GM12878 (cell line): ENCODE results near the gene ABI3. TPM values are rescaled to one million over a fixed set of nuclear protein-coding genes. Genes with fewer than 3 reads are reported as not detected.

Experiments used
- CBFB ChIP-seq: IDR thresholded peaks from 2 replicates; pipeline ENCODE4 v1.6.1; 2016; ENCODE audit warnings: antibody characterized with exemption, low read depth
- CREB1 ChIP-seq: IDR thresholded peaks from 2 replicates; pipeline ENCODE4 v1.6.1; 2012; ENCODE audit warnings: low read depth, mild to moderate bottlenecking, inconsistent platforms
- E2F4 ChIP-seq: IDR thresholded peaks from 2 replicates; pipeline ENCODE4 v1.6.1; 2012; ENCODE audit warnings: low read depth, low read length, improper control_type of control experiment
- HDGF ChIP-seq: fragments of 450-650 bp; IDR thresholded peaks from 2 replicates; pipeline ENCODE4 v1.6.1; 2016; ENCODE audit warnings: antibody characterized with exemption
- JUNB ChIP-seq: IDR thresholded peaks from 2 replicates; pipeline ENCODE4 v1.6.1; 2016; ENCODE audit warnings: antibody characterized with exemption, mild to moderate bottlenecking
- MAX ChIP-seq: IDR thresholded peaks from 2 replicates; pipeline ENCODE4 v1.6.1; 2012; ENCODE audit warnings: low read depth, low read length, improper control_type of control experiment
- MEF2B ChIP-seq: fragments of 450-650 bp; IDR thresholded peaks from 2 replicates; pipeline ENCODE4 v1.6.1; 2018; ENCODE audit warnings: mild to moderate bottlenecking, moderate library complexity; ENCODE audit not compliant: partially characterized antibody, poor library complexity, severe bottlenecking
- PBX3 ChIP-seq: IDR thresholded peaks from 2 replicates; pipeline ENCODE4 v1.6.1; 2011; ENCODE audit warnings: mild to moderate bottlenecking, low read depth, low read length, moderate library complexity; ENCODE audit not compliant: insufficient replicate concordance
- PRDM15 ChIP-seq: fragments of 450-650 bp; formaldehyde crosslinking; IDR thresholded peaks from 2 replicates; pipeline ENCODE4 v1.4.0; 2020; ENCODE audit warnings: mild to moderate bottlenecking, moderate library complexity
- RB1 ChIP-seq: fragments of 450-650 bp; formaldehyde crosslinking; IDR thresholded peaks from 2 replicates; pipeline ENCODE4 v1.6.1; 2017; ENCODE audit warnings: mild to moderate bottlenecking, borderline replicate concordance
- STAT1 ChIP-seq: fragments of 450-650 bp; conservative IDR thresholded peaks from 2 replicates; pipeline ENCODE4 v1.6.1; 2014; ENCODE audit warnings: antibody characterized with exemption, mild to moderate bottlenecking
- SUZ12 ChIP-seq: fragments of 200-600 bp; sonication (generic); IDR thresholded peaks from one replicate; pipeline ENCODE4 v1.6.1; 2018; ENCODE audit warnings: antibody characterized with exemption, mild to moderate bottlenecking; ENCODE audit not compliant: unreplicated experiment
- TBL1XR1 ChIP-seq: IDR thresholded peaks from 2 replicates; pipeline ENCODE4 v1.6.1; 2012; ENCODE audit warnings: low read depth, low read length, improper control_type of control experiment
- USF2 ChIP-seq: IDR thresholded peaks from 2 replicates; pipeline ENCODE4 v1.6.1; 2011; ENCODE audit warnings: low read depth, low read length, improper control_type of control experiment, borderline replicate concordance
- ZBED1 ChIP-seq: IDR thresholded peaks from 2 replicates; pipeline ENCODE4 v1.6.1; 2016; ENCODE audit warnings: borderline replicate concordance
- ZNF592 ChIP-seq: fragments of 450-650 bp; IDR thresholded peaks from 2 replicates; pipeline ENCODE4 v1.6.1; 2017; ENCODE audit warnings: mild to moderate bottlenecking, moderate library complexity
- ZZZ3 ChIP-seq: IDR thresholded peaks from 2 replicates; pipeline ENCODE4 v1.6.1; 2011; ENCODE audit warnings: low read depth; ENCODE audit not compliant: control insufficient read depth, insufficient read length
- polyA plus RNA-seq, 11 experiments: library from polyadenylated mRNA; depleted of rRNA in 4 of 11; unstranded in 6 of 11; stranded (reverse) in 5 of 11; fragments of >200 nt; fragmentation: Nextera tagmentation in 4 of 11; fragmentation: Illumina TruSeq in 1 of 11; extraction: Ambion mirVana in 4 of 11; extraction: Trizol in 1 of 11; gene quantifications; 1 replicate in 1 of 11; 2 replicates in 10 of 11; pipeline versions ENCODE4 v1.2.1 to v1.2.3, GENCODE V29; 2011 to 2016; ENCODE audit warnings: inconsistent platforms in 2 of 11, missing spikeins in 2 of 11, low read depth in 1 of 11
- total RNA-seq, 4 experiments: library from RNA; depleted of rRNA in 3 of 4; stranded (reverse); fragments of >200 nt in 3 of 4; fragmentation: Illumina TruSeq in 1 of 4; extraction: Trizol in 1 of 4; gene quantifications; 2 replicates each; pipeline versions ENCODE4 v1.2.1 to v1.2.3, GENCODE V29; 2013 to 2021

Gene ABI3
- total and polyA plus RNA-seq, 10 of the 15 experiments (the other 5 are each of a cell fraction or from before 2014, with no cell fraction given), result 13.4 to 109 (median 51.1) TPM

GRCh38 chr17:49210158-49211029 lies at the start of gene ABI3, which contains the start of gene GNGT2 (continued):
- TF ChIP-seq HDGF (no peak), RB1 (peak; percentile 83; the same call in 1 of the 2 replicates), JUNB (peak; percentile 44; the same call in 1 of the 2 replicates), CREB1 (0 out of 2 replicates have a peak, but pooled peaks have one; percentile 33), SUZ12 (no peak), PRDM15 (CRISPR knock-in tag) (no peak), PBX3 (peak; percentile 3), E2F4 (no peak), STAT1 (no peak), ZNF592 (no peak), ZBED1 (no peak; the same call in 1 of the 2 replicates), ZZZ3 (no peak), MAX (peak; percentile 79), USF2 (no peak), CBFB (peak; percentile 54; the same call in 1 of the 2 replicates), MEF2B (peak; percentile 99), TBL1XR1 (no peak)
